GM18511 (cell line): ENCODE results near the gene FOXO6.

Experiments used
- ATAC-seq: cut with Tn5 transposase; IDR thresholded peaks from one replicate; pipeline ENCODE4 v1.9.1; 2021; ENCODE audit warnings: mild to moderate bottlenecking, moderate library complexity; ENCODE audit not compliant: unreplicated experiment

FOXO6 gene

GRCh38 chr1:41419584-41420295 lies 58.5 kb downstream of the FOXO6 start:
- ATAC-seq, result no peak

DNA sequence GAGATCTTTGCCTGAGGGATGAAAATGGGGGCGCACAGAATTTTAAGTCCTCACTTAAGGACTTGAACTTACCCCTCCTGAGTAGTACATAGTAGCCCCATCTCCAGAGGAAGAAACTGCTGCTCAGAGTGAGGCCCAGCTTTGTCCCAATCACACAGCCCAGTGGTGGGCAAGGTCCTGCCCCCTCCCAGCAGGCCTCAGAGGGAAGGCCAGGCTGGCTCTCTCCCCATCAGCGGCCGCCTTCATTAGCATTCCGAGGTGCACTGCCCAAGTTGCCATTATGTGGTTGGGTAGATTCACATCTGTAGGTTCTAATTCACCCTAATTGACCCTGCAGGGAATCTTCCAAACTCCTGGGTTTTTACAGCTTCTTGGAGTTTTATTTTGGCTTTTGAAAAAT lies 59.1 kb downstream of the FOXO6 start:
- ATAC-seq, result no peak

GRCh38 chr1:41420860-41421259 lies 59.6 kb downstream of the FOXO6 start:
- ATAC-seq, result no peak

DNA sequence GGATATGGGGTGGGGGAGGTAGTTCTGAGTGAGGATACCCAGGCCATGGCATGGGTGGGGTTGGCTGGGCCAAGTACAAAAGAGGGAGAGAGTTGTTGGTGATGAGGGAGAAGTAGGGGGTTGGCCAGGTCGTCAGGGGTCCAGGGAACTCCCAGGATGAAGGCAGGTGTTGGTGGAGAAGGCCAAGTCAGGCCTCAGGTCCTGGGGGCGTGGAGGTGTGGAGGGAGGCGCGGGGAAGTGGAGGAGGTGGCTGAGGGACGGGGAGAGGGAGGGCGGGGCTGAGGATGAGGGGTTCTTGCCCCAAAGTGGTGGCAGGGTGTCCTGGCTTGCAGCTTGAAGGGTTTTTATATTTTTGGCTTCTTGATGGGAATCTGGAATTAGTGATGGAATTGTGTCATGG lies 61.1 kb downstream of the FOXO6 start:
- ATAC-seq, result no peak

DNA sequence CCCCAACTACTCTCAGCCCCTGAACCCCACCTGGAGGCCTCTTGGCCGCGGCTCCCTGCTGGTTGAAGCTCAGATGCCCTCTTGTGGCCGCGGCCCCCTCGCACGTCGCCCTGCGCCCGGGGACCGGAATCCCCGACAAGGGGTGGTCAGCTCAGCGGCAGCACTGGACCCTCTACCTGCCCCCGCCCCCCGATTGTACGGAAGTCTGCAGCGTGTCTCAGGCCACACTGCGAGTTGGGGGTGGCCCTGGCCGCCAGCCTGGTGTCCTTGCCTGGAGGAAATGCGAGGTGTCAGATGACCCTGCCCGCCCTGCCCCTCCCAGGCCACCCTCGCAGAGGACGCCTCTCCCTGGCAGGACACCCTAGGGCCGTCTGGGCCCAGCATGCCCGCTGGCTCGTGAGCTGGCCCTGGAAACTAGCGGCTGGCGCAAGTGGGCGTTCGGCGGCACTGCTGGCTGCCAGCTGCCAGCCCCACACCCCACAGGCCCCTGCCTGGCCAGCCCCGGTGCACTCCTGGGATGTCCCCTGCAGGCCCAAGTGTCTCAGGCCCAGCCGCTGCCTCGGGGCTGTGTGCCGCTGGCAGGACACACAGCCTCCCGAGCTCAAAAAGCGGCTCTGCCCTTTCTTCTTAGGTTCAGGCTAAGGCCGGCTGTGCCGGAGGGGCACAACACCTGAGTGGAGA lies 62.4 kb downstream of the FOXO6 start:
- no peak for ATAC-seq

DNA sequence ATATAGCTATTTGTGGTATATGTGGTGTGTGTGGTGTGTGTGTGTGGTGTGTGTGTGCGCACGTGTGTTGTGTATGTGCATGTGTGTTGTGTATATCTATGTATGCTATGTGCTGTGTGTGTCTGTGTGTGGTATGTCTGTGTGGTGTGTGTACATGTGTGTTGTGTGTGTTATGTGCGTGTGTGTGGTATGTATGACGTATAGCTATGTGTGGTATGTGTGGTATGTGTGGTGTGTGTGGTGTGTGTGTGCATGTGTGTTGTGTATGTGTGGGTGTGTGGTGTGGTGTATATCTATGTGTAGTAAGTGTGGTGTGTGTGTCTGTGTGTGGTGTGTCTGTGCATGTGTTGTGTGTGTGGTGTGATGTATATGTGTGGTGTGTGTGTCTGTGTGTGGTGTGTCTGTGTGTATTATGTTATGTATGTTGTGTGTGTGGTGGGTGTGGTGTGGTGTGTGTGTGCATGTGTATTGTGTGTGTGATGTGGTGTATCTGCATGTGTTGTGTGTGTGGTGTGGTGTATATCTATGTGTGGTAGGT lies 63.4 kb downstream of the FOXO6 start:
- ATAC-seq, result no peak

GRCh38 chr1:41425369-41425768 lies 64.1 kb downstream of the FOXO6 start:
- ATAC-seq, result no peak

GRCh38 chr1:41426201-41426890 lies 65.1 kb downstream of the FOXO6 start:
- no peak for ATAC-seq

GRCh38 chr1:41427122-41427913 lies 66.1 kb downstream of the FOXO6 start:
- no peak for ATAC-seq

GRCh38 chr1:41427916-41428737 lies 66.9 kb downstream of the FOXO6 start:
- no peak for ATAC-seq

GRCh38 chr1:41428738-41429640 lies 67.8 kb downstream of the FOXO6 start:
- no peak for ATAC-seq

DNA sequence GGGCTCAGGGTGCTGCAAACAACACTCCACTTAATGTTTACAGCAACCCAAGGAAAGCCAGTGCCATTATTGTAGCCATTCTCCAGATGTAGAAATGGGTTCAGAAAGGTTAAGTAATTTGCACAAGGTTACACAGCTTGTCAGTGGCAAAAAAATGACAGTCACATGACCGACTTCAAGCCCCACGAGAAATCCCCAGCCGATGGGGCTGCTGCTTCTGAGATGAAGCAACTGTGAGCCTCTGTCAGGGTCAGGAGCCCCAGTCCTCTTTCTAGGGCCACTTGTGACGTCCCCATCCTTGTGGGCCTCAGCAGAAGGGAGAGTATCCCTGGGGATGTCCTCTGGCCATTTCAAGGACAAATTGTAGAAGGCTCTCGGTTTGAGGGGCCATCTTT lies 68.4 kb downstream of the FOXO6 start:
- no peak for ATAC-seq

GRCh38 chr1:41430069-41430468 lies 68.8 kb downstream of the FOXO6 start:
- no peak for ATAC-seq

- ATAC-seq, result no peak
Measured at GRCh38 chr1:41430582-41430981, 69.3 kb downstream of the FOXO6 start.

DNA sequence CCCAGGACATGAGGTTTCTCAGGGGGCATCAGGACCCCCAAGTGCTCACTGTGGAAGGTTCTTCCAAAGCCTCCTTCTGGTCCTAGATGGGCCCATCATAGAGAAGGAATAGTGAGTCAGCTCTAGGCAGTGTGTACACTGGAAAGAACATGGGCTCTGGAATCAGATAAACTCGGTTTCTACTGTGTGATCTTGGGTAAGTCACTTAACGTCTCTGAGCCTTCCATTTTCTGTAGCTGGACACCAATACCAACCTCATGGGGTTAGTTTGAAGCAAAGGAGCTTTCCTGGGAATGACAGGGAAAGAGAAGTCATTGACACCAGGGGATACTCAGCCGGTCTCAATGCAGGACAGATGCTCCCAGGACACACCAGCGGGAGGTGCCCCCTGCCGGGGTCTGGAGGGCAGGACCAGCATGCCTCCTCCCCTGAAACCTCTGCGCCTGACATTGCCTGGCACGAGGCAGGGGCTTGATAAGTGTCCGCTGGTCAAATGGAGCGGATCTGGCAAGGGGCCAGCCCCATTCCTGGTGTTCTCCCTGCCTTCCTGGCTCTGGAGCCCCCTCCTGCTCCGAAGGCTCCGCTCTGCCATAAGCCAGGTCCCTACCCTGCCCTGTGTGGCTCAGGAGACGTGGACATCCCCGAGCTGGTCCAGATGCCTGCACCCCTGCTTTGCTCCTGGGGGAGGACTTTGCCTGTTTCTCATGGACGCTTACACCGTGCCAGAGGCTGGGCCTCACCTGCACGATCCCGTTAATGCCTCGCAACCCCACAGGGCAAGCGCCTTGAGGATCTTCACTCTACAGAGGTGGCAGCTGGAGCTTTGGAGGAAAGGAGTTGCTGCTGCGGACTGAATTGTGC lies 70.5 kb downstream of the FOXO6 start:
- ATAC-seq, result no peak
